Gastroesophageal sphincter (tissue), 3 donors: ENCODE measurements around the gene TTN.

Experiments used
- EP300 ChIP-seq: sonication (generic); formaldehyde crosslinking; IDR thresholded peaks from one replicate; pipeline ENCODE4 v1.6.1; 2017; ENCODE audit warnings: antibody characterized with exemption, mild to moderate bottlenecking
- TF ChIP-seq, protein P1 (sequence below), 4 experiments: fragments of 200-600 bp in 2 of 4; fragments of 450-650 bp in 2 of 4; sonication (generic) in 1 of 4; IDR thresholded peaks; one replicate each; pipeline ENCODE4 v1.5.1; 2017 to 2019; ENCODE audit warnings: antibody characterized with exemption in 4 of 4, mild to moderate bottlenecking in 2 of 4, moderate library complexity in 2 of 4

DNA sequence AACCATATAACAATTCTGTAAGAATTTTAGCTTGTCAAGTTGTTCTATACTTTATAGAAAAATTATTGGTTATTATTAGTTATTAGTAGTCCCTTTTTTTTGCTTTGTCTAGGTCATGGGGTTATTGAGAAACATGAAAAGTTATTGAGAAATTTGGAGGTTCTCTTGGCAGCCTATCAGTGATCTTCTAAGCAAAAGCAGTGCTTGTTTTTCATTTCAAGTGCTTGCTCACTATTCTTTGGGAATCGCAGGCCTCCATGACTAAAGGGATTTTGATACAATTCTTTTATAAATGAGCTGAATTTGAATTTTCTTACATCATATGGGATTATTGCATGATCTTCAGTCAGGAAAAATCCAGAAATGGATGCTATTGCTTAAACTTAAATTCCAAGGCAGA lies 301.1 kb downstream of the TTN start:
- no peak for TF ChIP-seq EP300
- TF ChIP-seq, protein P1, sequence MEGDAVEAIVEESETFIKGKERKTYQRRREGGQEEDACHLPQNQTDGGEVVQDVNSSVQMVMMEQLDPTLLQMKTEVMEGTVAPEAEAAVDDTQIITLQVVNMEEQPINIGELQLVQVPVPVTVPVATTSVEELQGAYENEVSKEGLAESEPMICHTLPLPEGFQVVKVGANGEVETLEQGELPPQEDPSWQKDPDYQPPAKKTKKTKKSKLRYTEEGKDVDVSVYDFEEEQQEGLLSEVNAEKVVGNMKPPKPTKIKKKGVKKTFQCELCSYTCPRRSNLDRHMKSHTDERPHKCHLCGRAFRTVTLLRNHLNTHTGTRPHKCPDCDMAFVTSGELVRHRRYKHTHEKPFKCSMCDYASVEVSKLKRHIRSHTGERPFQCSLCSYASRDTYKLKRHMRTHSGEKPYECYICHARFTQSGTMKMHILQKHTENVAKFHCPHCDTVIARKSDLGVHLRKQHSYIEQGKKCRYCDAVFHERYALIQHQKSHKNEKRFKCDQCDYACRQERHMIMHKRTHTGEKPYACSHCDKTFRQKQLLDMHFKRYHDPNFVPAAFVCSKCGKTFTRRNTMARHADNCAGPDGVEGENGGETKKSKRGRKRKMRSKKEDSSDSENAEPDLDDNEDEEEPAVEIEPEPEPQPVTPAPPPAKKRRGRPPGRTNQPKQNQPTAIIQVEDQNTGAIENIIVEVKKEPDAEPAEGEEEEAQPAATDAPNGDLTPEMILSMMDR (IDR thresholded peaks at IDR 0.05) = no peak
